ENCODE data around the gene AMHR2.

DNA sequence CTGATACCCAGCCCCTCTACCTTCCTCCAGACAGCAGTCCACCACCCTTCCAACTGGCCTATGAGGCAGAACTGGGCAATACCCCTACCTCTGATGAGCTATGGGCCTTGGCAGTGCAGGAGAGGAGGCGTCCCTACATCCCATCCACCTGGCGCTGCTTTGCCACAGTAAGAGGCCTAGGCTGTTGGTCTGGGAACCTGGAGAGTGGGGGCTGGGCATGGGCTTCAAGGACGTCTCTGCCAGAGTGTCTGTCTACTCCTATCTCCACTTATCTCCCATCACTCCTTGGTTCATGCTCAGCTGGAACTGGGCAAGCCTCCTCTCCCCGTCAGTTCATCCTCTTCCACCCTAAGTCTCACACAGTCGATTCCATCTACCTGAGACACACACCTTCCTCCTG is 6.5 kb downstream of the AMHR2 start:
- TF ChIP-seq, protein P1, sequence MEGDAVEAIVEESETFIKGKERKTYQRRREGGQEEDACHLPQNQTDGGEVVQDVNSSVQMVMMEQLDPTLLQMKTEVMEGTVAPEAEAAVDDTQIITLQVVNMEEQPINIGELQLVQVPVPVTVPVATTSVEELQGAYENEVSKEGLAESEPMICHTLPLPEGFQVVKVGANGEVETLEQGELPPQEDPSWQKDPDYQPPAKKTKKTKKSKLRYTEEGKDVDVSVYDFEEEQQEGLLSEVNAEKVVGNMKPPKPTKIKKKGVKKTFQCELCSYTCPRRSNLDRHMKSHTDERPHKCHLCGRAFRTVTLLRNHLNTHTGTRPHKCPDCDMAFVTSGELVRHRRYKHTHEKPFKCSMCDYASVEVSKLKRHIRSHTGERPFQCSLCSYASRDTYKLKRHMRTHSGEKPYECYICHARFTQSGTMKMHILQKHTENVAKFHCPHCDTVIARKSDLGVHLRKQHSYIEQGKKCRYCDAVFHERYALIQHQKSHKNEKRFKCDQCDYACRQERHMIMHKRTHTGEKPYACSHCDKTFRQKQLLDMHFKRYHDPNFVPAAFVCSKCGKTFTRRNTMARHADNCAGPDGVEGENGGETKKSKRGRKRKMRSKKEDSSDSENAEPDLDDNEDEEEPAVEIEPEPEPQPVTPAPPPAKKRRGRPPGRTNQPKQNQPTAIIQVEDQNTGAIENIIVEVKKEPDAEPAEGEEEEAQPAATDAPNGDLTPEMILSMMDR (IDR thresholded peaks at IDR 0.05) = no peak
- TF ChIP-seq POLR2AphosphoS5 (IDR thresholded peaks at IDR 0.05) (no peak), POLR2A (IDR thresholded peaks at IDR 0.05) (no peak)

All from suprapubic skin (tissue), 4 donors.